Right atrium auricular region (tissue), 2 donors: Measurements from ENCODE around the gene UBE4A. TPM values are rescaled to one million over a fixed set of nuclear protein-coding genes. Genes with fewer than 3 reads are reported as not detected.

ENCODE experiments used
- DNase-seq: peaks from one replicate; pipeline ENCODE4 v3.0.0-alpha.2; 2019; ENCODE audit warnings: low spot score
- H3K27ac ChIP-seq, 2 donors: fragments of 200-600 bp; sonication (generic); 1 replicate in 1 of 2; 2 replicates in 1 of 2; pipeline ENCODE4 v1.5.1; 2016 to 2019
- H3K27me3 ChIP-seq, 2 donors: fragments of 200-600 bp; sonication (generic); one replicate each; pipeline versions ENCODE4 v1.5.1 to v1.6.0; 2017 to 2019
- H3K36me3 ChIP-seq: fragments of 200-600 bp; sonication (generic); one replicate; pipeline ENCODE4 v1.5.1; 2016
- H3K4me1 ChIP-seq, 2 donors: fragments of 200-600 bp; sonication (generic); one replicate each; pipeline versions ENCODE4 v1.5.1 to v1.6.0; 2017 to 2019
- H3K4me3 ChIP-seq, 2 donors: fragments of 200-600 bp; sonication (generic); 1 replicate in 1 of 2; 2 replicates in 1 of 2; pipeline ENCODE4 v1.5.1; 2017 to 2019; ENCODE audit warnings: mild to moderate bottlenecking in 1 of 2, moderate library complexity in 1 of 2
- H3K9me3 ChIP-seq, 2 donors: fragments of 200-600 bp; sonication (generic); one replicate each; pipeline ENCODE4 v1.5.1; 2019
- total RNA-seq, 2 donors: library from RNA; depleted of rRNA; stranded (reverse); fragments of >200 nt; gene quantifications; one replicate each; pipeline ENCODE4 v1.1.0, GENCODE V29; 2016
- TF ChIP-seq, protein P1 (sequence below), 2 donors: fragments of 200-600 bp; sonication (generic); IDR thresholded peaks; one replicate each; pipeline ENCODE4 v1.5.1; 2019; ENCODE audit warnings: antibody characterized with exemption in 2 of 2

UBE4A gene, protein sequence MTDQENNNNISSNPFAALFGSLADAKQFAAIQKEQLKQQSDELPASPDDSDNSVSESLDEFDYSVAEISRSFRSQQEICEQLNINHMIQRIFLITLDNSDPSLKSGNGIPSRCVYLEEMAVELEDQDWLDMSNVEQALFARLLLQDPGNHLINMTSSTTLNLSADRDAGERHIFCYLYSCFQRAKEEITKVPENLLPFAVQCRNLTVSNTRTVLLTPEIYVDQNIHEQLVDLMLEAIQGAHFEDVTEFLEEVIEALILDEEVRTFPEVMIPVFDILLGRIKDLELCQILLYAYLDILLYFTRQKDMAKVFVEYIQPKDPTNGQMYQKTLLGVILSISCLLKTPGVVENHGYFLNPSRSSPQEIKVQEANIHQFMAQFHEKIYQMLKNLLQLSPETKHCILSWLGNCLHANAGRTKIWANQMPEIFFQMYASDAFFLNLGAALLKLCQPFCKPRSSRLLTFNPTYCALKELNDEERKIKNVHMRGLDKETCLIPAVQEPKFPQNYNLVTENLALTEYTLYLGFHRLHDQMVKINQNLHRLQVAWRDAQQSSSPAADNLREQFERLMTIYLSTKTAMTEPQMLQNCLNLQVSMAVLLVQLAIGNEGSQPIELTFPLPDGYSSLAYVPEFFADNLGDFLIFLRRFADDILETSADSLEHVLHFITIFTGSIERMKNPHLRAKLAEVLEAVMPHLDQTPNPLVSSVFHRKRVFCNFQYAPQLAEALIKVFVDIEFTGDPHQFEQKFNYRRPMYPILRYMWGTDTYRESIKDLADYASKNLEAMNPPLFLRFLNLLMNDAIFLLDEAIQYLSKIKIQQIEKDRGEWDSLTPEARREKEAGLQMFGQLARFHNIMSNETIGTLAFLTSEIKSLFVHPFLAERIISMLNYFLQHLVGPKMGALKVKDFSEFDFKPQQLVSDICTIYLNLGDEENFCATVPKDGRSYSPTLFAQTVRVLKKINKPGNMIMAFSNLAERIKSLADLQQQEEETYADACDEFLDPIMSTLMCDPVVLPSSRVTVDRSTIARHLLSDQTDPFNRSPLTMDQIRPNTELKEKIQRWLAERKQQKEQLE
- 10 to 100 TPM; 46.3 to 53.4 TPM for total RNA-seq

DNA sequence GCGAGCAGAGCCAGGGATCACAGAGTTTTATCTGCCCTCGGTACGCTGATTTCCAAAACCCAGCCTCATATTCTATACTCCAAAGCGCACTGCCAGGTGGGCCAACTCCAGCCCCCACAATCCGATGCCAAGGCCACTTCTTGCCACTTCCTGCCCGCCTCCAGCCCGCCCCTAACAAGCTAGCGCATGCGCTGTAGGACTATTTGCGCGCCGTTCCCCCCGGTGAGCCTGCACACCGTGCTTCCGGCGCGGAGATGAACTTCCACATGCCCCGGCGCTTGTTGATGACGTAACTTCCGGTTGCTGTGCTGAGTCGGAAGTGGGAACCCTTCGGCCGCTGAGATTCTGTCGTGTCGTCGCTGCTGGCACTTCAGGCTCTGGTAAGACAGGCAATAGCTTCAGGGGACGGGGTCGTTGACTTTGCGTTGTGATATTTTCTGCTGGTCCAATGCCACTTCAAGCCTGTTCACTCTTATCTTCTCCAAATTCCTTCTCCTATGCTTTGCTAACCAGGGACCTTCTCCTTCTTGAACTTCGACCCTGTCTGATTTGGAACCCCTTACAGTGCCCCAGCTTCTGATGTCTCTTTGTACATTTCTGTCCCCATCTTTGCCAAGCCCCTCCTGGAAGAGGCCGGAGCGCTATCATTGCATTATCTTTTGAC lies at the start of gene UBE4A:
Gene UBE4A (plus strand): TSS at position 306 of the 664 bp plus-strand sequence. CDS start 5,481 bp downstream, outside the sequence.
- Histone ChIP-seq H3K4me3 (peak within 1 kb of the TSS; percentile 55 to 80), H3K27me3 (no peaks in the 10 kb centered on the region), H3K27ac (peak within 1 kb of the TSS; percentile 38 to 76), H3K36me3 (no peaks in the 10 kb centered on the region), H3K9me3 (no peaks in the 10 kb centered on the region), H3K4me1 (peaks cover 0 to 20% of the 10 kb centered on the region in 2 donors)
- TF ChIP-seq, protein P1, sequence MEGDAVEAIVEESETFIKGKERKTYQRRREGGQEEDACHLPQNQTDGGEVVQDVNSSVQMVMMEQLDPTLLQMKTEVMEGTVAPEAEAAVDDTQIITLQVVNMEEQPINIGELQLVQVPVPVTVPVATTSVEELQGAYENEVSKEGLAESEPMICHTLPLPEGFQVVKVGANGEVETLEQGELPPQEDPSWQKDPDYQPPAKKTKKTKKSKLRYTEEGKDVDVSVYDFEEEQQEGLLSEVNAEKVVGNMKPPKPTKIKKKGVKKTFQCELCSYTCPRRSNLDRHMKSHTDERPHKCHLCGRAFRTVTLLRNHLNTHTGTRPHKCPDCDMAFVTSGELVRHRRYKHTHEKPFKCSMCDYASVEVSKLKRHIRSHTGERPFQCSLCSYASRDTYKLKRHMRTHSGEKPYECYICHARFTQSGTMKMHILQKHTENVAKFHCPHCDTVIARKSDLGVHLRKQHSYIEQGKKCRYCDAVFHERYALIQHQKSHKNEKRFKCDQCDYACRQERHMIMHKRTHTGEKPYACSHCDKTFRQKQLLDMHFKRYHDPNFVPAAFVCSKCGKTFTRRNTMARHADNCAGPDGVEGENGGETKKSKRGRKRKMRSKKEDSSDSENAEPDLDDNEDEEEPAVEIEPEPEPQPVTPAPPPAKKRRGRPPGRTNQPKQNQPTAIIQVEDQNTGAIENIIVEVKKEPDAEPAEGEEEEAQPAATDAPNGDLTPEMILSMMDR (IDR thresholded peaks at IDR 0.05): no peak
- DNase-seq: peak; percentile 95

DNA sequence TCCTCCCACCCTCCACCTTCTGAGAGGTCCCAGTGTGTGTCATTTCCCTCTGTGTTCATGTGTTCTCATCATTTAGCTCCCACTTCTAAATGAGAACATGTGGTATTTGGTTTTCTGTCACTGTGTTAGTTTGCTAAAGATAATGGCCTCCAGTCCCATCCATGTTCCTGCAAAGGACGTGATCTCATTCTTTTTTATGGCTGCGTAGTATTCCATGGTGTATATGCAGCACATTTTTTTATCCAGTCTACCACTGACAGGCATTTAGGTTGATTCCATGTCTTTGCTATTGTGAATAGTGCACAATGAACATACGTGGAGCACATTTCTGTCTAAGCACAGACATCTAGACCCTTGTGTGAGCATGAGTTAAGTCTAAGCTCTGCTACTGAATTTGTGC lies 49.1 kb upstream of the UBE4A start:
- TF ChIP-seq, protein P1 (IDR thresholded peaks at IDR 0.05): no peak
- Histone ChIP-seq H3K4me1 (no peaks in the 10 kb centered on the region), H3K9me3 (no peaks in the 10 kb centered on the region), H3K36me3 (no peaks in the 10 kb centered on the region), H3K27ac (no peak overlapping the region), H3K27me3 (no peaks in the 10 kb centered on the region), H3K4me3 (no peak overlapping the region)
- no peak for DNase-seq

DNA sequence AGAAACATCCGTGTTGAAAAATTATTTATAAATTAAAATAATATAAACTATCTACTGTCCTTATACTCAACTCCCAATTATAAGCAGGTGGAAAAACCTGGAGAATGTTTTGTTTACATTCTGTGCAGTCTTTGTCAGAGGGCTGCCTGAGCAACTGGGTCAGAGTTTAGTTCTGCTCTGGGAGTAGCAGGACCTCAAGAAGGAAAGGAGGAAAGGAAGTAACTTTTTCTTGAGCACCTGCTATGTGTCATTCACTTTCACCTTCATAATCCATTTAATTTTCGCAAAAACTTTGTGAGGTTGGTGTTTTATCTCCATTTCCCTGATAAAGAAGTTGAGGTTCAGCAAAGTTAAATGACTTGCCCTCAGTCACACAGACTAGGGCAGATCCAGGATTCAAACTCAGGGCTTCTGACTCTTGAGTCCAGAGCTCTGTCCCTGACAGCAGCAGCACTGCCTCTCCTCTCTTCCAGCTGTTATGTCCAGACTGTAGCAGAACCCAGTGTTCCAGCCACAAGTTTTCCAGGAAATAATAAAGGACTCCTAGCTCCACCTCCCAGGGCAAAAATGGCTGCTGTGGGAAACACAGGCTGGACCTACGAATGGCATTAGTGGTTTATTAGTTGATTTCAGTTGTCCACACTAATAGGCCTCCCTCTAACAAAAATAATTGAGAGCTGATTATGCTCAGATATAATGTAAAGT lies 48.5 kb upstream of the UBE4A start:
- TF ChIP-seq, protein P1 (IDR thresholded peaks at IDR 0.05): no peak
- H3K4me1 ChIP-seq: no peaks in the 10 kb centered on the region
- no peak for DNase-seq
- no peaks in the 10 kb centered on the region for H3K36me3 ChIP-seq
- H3K4me3 ChIP-seq: no peak overlapping the region
- no peaks in the 10 kb centered on the region for H3K27me3 ChIP-seq
- no peaks in the 10 kb centered on the region for H3K9me3 ChIP-seq
- no peak overlapping the region for H3K27ac ChIP-seq

DNA sequence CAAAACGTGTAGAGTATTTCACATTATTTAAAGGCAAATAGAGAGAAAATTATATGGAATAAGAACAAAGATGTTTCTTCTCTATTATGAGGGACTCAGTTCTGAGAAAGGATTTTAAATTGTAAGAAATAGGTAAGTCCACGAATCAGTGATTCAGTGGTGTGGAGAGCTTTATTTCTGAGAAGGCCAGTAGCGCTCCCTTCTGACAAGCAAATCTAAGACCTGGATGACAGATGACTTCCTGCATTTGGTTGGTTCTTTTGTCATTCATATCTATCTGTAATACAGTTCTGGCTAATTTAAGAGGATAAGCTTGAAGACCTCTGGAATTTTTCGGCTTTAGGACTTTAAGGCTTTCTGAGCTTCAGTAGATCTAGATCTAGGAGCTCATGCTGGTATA lies 47.9 kb upstream of the UBE4A start:
- Histone ChIP-seq H3K4me3 (no peak overlapping the region), H3K27me3 (no peaks in the 10 kb centered on the region), H3K9me3 (no peaks in the 10 kb centered on the region), H3K4me1 (peaks cover 0 to 3% of the 10 kb centered on the region in 2 donors), H3K36me3 (no peaks in the 10 kb centered on the region), H3K27ac (no peak overlapping the region)
- DNase-seq: no peak
- TF ChIP-seq, protein P1 (IDR thresholded peaks at IDR 0.05): no peak

DNA sequence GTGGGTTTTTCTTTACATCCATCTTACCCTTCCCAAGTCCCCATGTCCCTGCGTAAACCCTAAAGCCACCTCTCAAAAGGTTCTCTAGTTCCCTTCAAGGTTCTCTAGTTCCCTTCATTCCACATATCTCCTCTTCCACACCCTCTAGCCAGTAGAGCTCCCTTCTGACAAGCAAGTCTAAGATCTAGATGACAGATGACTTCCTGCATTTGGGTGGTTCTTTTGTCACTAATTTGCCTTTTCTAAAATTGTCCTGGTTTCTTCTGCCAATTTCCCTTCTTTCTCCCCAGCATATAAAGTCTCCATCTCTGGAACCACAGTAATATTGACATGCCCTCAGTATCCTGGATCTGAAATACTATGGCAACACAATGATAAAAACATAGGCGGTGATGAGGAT lies 47.1 kb upstream of the UBE4A start:
- peaks cover 0 to 9% of the 10 kb centered on the region in 2 donors for H3K4me1 ChIP-seq
- H3K27me3 ChIP-seq: no peaks in the 10 kb centered on the region
- no peaks in the 10 kb centered on the region for H3K36me3 ChIP-seq
- no peaks in the 10 kb centered on the region for H3K9me3 ChIP-seq
- no peak overlapping the region for H3K27ac ChIP-seq
- no peak for DNase-seq
- TF ChIP-seq, protein P1 (IDR thresholded peaks at IDR 0.05): no peak
- no peak overlapping the region for H3K4me3 ChIP-seq
